Keratinocyte (primary cell): ENCODE results near the gene CDKN2AIPNL. TPM values are rescaled to one million over a fixed set of nuclear protein-coding genes. Genes with fewer than 3 reads are reported as not detected.
"Not testable (repeated sequence)": the region's sequence is repeated elsewhere in the genome, so short reads cannot be mapped to it uniquely, and the experiment has no call there.

Experiments used
- DNase-seq: peaks from one replicate; pipeline ENCODE4 v3.0.0-alpha.2; 2011; ENCODE audit warnings: low read depth, missing footprints, low spot score
- FAIRE-seq: peaks from 2 replicates; lab custom pipeline; 2011; peaks lifted over from hg19 to GRCh38; lab: Jason Lieb, UNC
- H2AFZ ChIP-seq: 2 replicates; pipeline ENCODE4 v1.6.0; 2012; ENCODE audit warnings: low read length, control low read depth, inconsistent platforms; ENCODE audit not compliant: control insufficient read depth
- H3K27ac ChIP-seq: 2 replicates; pipeline ENCODE4 v1.5.1; 2011; ENCODE audit warnings: low read length; ENCODE audit not compliant: control insufficient read depth, insufficient read depth
- H3K27me3 ChIP-seq: 3 replicates; pipeline ENCODE4 v1.6.0; 2011; ENCODE audit warnings: low read length; ENCODE audit not compliant: control insufficient read depth, insufficient read depth; ENCODE audit errors: extremely low read depth
- H3K36me3 ChIP-seq, 2 experiments: 2 replicates in 1 of 2; 3 replicates in 1 of 2; pipeline ENCODE4 v1.5.1; 2011; ENCODE audit warnings: low read length in 2 of 2, mild to moderate bottlenecking in 1 of 2; ENCODE audit not compliant: control insufficient read depth in 2 of 2, insufficient read depth in 2 of 2; ENCODE audit errors: extremely low read depth in 1 of 2
- H3K4me1 ChIP-seq: 3 replicates; pipeline ENCODE4 v1.5.1; 2011; ENCODE audit warnings: low read length; ENCODE audit not compliant: control insufficient read depth, insufficient read depth; ENCODE audit errors: extremely low read depth
- H3K4me2 ChIP-seq: 3 replicates; pipeline ENCODE4 v1.6.0; 2011; ENCODE audit warnings: low read depth, low read length; ENCODE audit not compliant: control insufficient read depth, insufficient read depth; ENCODE audit errors: extremely low read depth
- H3K4me3 ChIP-seq, 3 experiments: fragments of 200-600 bp in 1 of 3; sonication (generic) in 1 of 3; 2 replicates in 2 of 3; 3 replicates in 1 of 3; pipeline ENCODE4 v1.5.1; 2011 to 2016; ENCODE audit warnings: low read length in 3 of 3, mild to moderate bottlenecking in 3 of 3, control low read depth in 2 of 3, inconsistent platforms in 1 of 3, low read depth in 1 of 3, mixed read lengths in 1 of 3, mixed run types in 1 of 3, moderate library complexity in 1 of 3; ENCODE audit not compliant: control insufficient read depth in 2 of 3, insufficient read depth in 2 of 3; ENCODE audit errors: extremely low read depth in 1 of 3
- H3K79me2 ChIP-seq: 2 replicates; pipeline ENCODE4 v1.6.0; 2012; ENCODE audit warnings: low read length; ENCODE audit not compliant: control insufficient read depth, insufficient read depth
- H3K9ac ChIP-seq: 3 replicates; pipeline ENCODE4 v1.6.0; 2011; ENCODE audit warnings: low read length; ENCODE audit not compliant: control insufficient read depth, insufficient read depth; ENCODE audit errors: extremely low read depth
- H3K9me1 ChIP-seq: 3 replicates; pipeline ENCODE4 v1.6.0; 2011; ENCODE audit warnings: low read length; ENCODE audit not compliant: control insufficient read depth, insufficient read depth; ENCODE audit errors: extremely low read depth
- H3K9me3 ChIP-seq: 2 replicates; pipeline ENCODE4 v1.5.1; 2012; ENCODE audit warnings: low read depth, low read length; ENCODE audit not compliant: control insufficient read depth
- H4K20me1 ChIP-seq: 3 replicates; pipeline ENCODE4 v1.6.0; 2011; ENCODE audit warnings: low read length; ENCODE audit not compliant: control insufficient read depth, insufficient read depth; ENCODE audit errors: extremely low read depth
- EZH2 ChIP-seq: IDR thresholded peaks from one replicate; pipeline ENCODE4 v1.6.1; 2012; ENCODE audit warnings: inconsistent platforms, mild to moderate bottlenecking, low read length, moderate library complexity
- dilution Hi-C: fragments of 300-500 bp; cut with MboI; formaldehyde crosslinking; loops from one replicate; pipeline ENCODE4 v1.7.0; 2020; ENCODE audit warnings: low sequenced_read_pairs; ENCODE audit not compliant: extremely low pct_ligation_motif_present
- polyA plus RNA-seq, 5 experiments: library from polyadenylated mRNA; depleted of rRNA in 3 of 5; stranded (reverse) in 3 of 5; stranded (forward) in 1 of 5; unstranded in 1 of 5; fragments of >200 nt; gene quantifications; 1 replicate in 1 of 5; 2 replicates in 3 of 5; 3 replicates in 1 of 5; pipeline versions ENCODE4 v1.2.1 to v1.2.3, GENCODE V29; 2011 to 2012; ENCODE audit warnings: missing spikeins in 2 of 5, low read depth in 1 of 5, low replicate concordance in 1 of 5
- TF ChIP-seq, protein P1 (sequence below), 3 experiments: IDR thresholded peaks in 1 of 3; conservative IDR thresholded peaks in 1 of 3; optimal IDR thresholded peaks in 1 of 3; 2 replicates in 2 of 3; 3 replicates in 1 of 3; pipeline versions ENCODE3 to v1.5.1; 2011; ENCODE audit warnings: low read length in 3 of 3, mild to moderate bottlenecking in 3 of 3, moderate library complexity in 2 of 3, control low read depth in 1 of 3, inconsistent platforms in 1 of 3; ENCODE audit not compliant: insufficient read depth in 2 of 3; ENCODE audit errors: extremely low read depth in 1 of 3

The CDKN2AIPNL gene
- polyA plus RNA-seq, 1 donor (not counting 4 experiments of a cell fraction or from before 2014, with no cell fraction given), result 28.4 TPM

DNA sequence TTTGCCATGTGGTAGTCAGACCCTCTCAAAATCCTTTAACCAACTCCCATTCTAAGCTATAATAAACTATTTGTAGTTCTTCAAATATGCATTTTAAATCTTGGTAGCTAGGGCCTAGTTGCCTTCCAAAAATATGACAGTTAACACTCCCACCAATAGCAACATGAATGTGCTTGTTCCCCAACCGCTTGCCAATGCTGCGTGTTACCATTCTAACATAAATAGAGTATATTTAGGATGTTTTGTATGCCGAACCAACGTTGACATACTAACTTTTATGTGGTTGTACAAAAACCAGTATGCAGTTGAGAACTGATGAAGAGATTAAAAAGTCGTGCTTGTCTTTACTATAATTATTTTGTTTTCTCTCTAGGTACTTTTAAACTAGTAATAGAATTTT is 31.3 kb downstream of the CDKN2AIPNL start:
- dilution Hi-C loops, result no loop called here
- H3K27ac ChIP-seq, result no peak overlapping the region
- H3K4me2 ChIP-seq, result no peak overlapping the region
- peaks cover 27% of the 10 kb centered on the region for H3K79me2 ChIP-seq
- H3K27me3 ChIP-seq, result no peaks in the 10 kb centered on the region
- no peaks in the 10 kb centered on the region for H3K9me1 ChIP-seq
- H3K9ac ChIP-seq, result no peak overlapping the region
- H3K4me3 ChIP-seq, result no peak overlapping the region
- peaks cover 14 to 22% of the 10 kb centered on the region in 2 experiments for H3K36me3 ChIP-seq
- no peaks in the 10 kb centered on the region for H3K9me3 ChIP-seq
- FAIRE-seq (no peak), DNase-seq (no peak)
- no peak overlapping the region for H2AFZ ChIP-seq
- H3K4me1 ChIP-seq, result no peaks in the 10 kb centered on the region
- TF ChIP-seq, protein P1, sequence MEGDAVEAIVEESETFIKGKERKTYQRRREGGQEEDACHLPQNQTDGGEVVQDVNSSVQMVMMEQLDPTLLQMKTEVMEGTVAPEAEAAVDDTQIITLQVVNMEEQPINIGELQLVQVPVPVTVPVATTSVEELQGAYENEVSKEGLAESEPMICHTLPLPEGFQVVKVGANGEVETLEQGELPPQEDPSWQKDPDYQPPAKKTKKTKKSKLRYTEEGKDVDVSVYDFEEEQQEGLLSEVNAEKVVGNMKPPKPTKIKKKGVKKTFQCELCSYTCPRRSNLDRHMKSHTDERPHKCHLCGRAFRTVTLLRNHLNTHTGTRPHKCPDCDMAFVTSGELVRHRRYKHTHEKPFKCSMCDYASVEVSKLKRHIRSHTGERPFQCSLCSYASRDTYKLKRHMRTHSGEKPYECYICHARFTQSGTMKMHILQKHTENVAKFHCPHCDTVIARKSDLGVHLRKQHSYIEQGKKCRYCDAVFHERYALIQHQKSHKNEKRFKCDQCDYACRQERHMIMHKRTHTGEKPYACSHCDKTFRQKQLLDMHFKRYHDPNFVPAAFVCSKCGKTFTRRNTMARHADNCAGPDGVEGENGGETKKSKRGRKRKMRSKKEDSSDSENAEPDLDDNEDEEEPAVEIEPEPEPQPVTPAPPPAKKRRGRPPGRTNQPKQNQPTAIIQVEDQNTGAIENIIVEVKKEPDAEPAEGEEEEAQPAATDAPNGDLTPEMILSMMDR (optimal IDR thresholded peaks at IDR 0.05 in 1 of 3, IDR thresholded peaks at IDR 0.05 in 1 of 3, conservative IDR thresholded peaks at IDR 0.05 in 1 of 3; ENCODE audit: extremely low read depth in 1 of 3, insufficient read depth in 2 of 3, low read length in 3 of 3), result no peak
- no peak for TF ChIP-seq EZH2
- no peaks in the 10 kb centered on the region for H4K20me1 ChIP-seq

DNA sequence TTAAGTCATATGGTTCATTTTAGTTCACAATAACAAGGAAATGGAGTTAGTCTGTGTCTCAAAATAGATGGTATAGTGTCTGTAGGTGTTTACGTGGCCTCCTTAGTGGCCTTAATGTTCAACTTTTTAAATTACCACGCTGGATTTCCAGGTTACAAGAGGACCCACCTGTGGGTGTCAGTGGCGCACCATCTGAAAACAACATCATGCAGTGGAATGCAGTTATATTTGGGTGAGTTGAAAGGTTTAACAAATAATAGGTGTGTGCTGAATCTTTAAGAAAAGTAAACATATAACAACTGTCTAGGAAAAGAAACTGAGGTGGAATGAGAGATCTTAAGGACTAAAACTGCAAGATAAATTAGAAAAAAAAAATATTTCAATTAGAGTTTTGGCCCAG is 37.4 kb downstream of the CDKN2AIPNL start:
- dilution Hi-C loops, result no loop called here
- no peaks in the 10 kb centered on the region for H3K9me3 ChIP-seq
- no peak for FAIRE-seq
- H3K4me2 ChIP-seq, result peak overlapping the region; percentile 29
- peaks cover 4 to 11% of the 10 kb centered on the region in 2 experiments for H3K36me3 ChIP-seq
- no peak for TF ChIP-seq EZH2
- TF ChIP-seq, protein P1 (optimal IDR thresholded peaks at IDR 0.05 in 1 of 3, IDR thresholded peaks at IDR 0.05 in 1 of 3, conservative IDR thresholded peaks at IDR 0.05 in 1 of 3; ENCODE audit: extremely low read depth in 1 of 3, insufficient read depth in 2 of 3, low read length in 3 of 3), result peak in 2 of 3 experiments; percentile 22 to 27
- H3K4me3 ChIP-seq, result no peak overlapping the region
- H3K4me1 ChIP-seq, result peaks cover 15% of the 10 kb centered on the region
- H3K9ac ChIP-seq, result no peak overlapping the region
- H3K27me3 ChIP-seq, result no peaks in the 10 kb centered on the region
- H2AFZ ChIP-seq, result no peak overlapping the region
- no peaks in the 10 kb centered on the region for H3K9me1 ChIP-seq
- DNase-seq, result no peak
- H3K27ac ChIP-seq, result no peak overlapping the region
- no peaks in the 10 kb centered on the region for H4K20me1 ChIP-seq
- peaks cover 62% of the 10 kb centered on the region for H3K79me2 ChIP-seq

DNA sequence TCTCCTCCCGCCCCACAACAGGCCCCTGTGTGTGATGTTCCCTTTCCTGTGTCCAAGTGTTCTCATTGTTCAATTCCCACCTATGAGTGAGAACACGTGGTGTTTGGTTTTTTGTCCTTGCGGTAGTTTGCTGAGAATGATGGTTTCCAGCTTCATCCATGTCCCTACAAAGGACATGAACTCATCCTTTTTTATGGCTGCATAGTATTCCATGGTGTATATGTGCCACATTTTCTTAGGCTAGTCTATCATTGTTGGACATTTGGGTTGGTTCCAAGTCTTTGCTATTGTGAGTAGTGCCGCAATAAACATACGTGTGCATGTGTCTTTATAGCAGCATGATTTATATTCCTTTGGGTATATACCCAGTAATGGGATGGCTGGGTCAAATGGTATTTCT is 38.0 kb downstream of the CDKN2AIPNL start:
- H3K27ac ChIP-seq, dilution Hi-C loops, DNase-seq, H3K9ac ChIP-seq, H3K9me1 ChIP-seq, H3K4me3 ChIP-seq, H2AFZ ChIP-seq, H3K4me2 ChIP-seq, H4K20me1 ChIP-seq, FAIRE-seq, H3K9me3 ChIP-seq, H3K27me3 ChIP-seq: not testable (repeated sequence)
- H3K79me2 ChIP-seq, result peaks cover 62% of the 10 kb centered on the region
- peaks cover 15% of the 10 kb centered on the region for H3K4me1 ChIP-seq
- peaks cover 4 to 11% of the 10 kb centered on the region in 2 experiments for H3K36me3 ChIP-seq
